GM19395 (cell line): ENCODE measurements around the gene PTPN1.

Experiments
- ATAC-seq: cut with Tn5 transposase; IDR thresholded peaks from one replicate; pipeline ENCODE4 v1.9.1; 2021; ENCODE audit warnings: mild to moderate bottlenecking, moderate library complexity; ENCODE audit not compliant: unreplicated experiment

PTPN1 gene

DNA sequence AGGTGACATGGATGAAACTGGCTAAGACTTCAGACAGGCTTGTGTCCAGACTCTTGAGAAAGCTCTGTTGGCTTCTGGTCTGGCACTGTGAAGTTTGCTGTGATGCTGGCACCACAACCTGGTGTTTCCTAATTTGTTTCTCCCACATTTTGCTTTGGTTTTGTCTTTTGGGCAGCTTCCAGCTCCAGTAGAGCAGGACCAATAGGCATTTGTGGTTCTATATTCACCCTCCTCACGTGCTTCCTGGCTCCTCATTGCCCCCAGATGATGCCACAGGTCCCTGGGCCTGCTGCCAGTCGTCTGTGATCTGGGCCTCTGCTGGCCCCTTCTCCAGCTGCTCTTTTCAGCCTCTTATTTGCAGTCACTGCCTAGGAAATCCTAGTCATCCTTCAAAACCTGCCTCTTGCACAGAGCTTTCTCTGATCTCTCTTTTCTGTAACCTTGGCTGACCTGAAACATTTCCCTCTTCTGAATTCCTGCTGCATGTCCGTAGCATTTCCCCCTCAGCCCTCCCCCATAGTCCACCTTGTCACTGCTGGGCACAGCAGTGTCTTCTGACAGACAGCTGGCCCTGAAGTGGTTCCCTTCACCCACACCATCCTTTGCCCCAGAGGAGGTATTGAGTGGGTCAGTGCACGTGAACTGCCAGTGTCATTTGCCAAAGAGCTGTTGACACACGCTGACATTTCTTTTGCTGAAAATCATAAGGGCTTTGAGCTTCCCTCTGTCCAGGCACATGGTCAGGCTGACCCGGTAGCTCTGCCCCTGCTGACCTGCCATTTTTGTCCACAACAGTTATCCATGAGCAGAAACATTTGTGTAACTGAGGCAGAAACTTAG is 63.0 kb downstream of the PTPN1 start:
- ATAC-seq: no peak

DNA sequence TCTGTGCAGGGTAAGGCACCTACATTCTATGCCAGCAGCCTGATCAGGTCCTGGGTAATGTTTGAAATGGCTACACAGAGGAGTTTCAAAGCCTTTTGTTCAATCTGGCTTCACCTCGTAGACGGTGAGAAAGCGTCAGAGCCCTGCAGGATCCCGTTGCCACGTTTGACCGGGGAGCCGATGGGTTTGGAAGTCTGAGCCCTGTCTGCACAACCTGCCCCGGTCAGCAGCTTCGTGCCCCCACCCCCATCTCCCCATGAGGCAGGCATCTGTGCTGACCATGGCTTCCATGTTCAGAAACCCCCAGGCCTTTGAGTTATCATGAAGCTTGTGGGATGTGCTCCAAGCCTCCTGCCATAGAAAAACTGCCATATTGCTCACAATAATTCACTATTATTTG is 63.9 kb downstream of the PTPN1 start:
- ATAC-seq: no peak

DNA sequence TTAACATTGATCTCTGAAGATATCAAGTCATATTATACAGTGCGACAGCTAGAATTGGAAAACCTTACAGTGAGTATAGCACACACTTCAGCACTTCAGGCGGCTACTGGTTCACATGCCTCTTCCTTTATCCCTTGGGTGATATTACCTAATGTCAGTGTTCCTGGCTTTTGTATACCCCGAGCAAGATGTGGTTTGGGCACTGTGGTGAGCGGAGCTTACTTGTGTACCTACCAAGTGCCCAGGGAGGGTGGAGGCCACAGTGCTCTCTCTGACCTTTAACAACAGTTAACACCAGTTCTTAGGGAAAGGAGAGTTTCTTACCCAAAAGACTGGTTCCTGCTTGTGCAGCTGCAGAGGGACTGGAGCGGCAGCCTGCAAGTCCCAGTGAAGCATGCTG is 64.4 kb downstream of the PTPN1 start:
- no peak for ATAC-seq

DNA sequence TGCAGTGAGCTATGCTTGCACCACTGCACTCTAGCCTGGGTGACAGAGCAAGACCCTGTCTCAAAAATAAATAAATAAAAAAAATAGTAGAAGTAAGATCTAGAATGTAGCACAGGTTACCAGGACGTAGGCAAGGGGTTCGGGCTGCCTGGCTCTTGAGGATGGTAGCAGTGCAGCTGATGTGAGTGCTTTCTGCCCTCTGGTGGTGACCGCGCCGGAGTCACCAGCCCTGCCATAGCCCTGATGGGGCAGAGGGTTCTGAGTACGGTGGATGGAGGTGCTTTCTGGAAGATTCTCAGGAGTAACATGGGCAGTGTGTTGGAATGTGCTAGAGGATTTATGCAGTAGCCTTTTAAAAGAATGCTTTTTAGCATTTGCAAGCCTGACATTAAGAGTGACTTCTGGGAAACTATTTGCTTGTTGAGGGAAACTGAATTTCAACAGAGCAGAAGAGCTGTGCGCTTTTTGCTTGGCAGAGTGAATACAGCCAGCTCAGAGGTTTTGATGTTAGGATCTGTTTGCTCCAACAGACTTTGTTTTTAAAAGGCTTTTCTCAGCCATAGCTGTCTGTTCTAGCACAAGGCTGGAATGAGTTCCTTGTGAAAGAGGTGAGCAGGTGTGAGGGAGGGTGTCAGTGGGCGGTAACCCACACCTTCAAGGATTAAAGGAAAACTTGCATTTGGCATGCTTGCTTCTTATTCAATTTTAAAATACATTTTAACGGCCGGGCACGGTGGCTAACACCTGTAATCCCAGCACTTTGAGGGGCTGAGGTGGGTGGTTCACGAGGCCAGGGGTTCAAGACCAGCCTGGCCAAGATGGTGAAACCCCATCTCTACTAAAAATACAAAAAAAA is 65.9 kb downstream of the PTPN1 start:
- no peak for ATAC-seq

DNA sequence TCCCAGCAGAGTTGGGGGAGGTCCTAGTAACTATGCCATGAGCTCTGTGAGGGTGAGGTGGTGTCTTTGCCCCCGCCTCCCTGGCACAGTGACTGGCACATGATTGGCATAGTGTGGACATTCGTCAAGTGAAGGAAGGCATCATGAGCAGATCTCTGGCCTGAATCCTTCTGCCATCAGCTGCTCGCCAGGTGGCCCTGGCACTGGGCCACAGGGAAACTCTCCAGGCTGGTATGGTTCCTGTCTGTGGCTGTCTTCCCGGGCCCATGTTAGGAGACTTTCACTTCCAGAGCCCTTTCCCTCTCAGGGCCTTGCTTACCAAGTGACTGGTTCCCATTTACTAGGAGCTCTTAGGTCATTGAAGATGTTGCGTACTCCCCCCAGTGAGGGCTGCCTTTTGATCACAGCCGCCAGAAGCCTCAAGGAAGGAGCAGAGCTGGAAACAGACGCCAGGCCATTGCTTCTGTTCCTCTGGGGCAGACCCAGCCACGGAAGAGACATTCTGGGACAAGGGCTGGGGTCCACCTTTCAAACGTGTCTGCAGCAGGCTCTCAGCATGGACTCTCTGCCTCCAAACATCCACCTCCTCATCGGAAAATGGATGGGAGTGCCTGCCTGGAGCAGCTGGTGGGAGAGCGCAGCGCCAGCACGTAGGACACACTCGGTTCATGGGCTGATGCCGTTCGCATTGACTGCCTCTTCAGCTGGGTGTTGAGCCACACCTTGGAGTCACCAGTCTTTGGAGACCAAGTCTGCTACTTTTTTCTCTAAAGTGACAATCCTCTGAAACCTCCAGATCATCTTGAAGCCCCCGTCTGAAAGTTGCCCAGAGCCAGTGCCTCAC is 67.2 kb downstream of the PTPN1 start:
- ATAC-seq: no peak

DNA sequence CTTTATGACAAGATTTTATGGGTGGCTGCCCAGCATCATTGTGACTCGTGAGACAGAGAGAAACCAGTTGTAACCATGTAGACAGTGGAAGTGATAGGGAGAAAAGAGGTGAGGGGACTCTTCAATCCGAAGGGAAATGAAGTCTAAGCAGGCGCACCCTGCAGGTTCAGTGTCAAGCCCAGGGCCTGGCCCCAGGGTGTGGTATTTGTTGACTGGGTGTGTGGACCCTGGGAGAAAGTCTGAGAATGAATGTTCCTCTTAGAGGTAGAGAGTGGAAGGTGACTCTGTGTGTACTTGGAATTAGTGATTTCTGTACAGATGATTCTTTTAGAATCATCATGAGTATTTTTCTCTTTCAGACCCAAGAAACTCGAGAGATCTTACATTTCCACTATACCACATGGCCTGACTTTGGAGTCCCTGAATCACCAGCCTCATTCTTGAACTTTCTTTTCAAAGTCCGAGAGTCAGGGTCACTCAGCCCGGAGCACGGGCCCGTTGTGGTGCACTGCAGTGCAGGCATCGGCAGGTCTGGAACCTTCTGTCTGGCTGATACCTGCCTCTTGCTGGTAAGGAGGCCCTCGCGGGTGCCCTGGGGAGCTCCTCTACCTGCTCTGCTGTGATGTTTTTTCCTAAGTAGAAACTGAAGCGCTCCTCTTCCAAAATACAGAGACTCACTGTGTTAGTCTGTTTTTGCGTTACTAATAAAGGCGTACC is 68.0 kb downstream of the PTPN1 start:
- no peak for ATAC-seq

DNA sequence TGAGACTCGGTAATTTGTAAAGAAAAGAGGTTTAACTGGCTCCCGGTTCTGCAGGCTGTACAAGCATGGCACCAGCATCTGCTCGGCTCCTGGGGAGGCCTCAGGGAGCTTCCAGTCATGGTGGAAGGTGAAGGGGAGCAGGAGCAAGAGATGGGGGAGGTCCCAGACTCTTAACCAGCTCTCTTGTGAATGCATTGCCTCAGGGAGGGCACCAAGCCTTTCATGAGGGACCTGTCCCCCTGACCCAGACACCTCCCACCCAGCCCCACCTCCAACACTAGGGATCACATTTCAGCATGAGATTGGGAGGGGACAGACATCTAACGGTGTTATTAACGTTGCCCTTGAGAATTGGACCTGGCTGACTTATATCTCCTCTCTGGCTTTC is 68.6 kb downstream of the PTPN1 start:
- ATAC-seq: no peak

DNA sequence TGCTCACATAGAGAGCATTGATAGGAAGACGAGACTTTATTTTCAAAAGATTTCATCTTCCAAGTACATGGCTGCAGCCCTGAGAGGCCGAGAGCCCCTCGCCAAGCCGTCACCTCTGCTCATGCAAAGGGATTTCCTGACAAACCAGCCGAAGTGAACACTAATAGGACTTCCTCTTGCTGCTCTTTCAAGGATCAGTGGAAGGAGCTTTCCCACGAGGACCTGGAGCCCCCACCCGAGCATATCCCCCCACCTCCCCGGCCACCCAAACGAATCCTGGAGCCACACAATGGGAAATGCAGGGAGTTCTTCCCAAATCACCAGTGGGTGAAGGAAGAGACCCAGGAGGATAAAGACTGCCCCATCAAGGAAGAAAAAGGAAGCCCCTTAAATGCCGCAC is 69.3 kb downstream of the PTPN1 start:
- no peak for ATAC-seq

DNA sequence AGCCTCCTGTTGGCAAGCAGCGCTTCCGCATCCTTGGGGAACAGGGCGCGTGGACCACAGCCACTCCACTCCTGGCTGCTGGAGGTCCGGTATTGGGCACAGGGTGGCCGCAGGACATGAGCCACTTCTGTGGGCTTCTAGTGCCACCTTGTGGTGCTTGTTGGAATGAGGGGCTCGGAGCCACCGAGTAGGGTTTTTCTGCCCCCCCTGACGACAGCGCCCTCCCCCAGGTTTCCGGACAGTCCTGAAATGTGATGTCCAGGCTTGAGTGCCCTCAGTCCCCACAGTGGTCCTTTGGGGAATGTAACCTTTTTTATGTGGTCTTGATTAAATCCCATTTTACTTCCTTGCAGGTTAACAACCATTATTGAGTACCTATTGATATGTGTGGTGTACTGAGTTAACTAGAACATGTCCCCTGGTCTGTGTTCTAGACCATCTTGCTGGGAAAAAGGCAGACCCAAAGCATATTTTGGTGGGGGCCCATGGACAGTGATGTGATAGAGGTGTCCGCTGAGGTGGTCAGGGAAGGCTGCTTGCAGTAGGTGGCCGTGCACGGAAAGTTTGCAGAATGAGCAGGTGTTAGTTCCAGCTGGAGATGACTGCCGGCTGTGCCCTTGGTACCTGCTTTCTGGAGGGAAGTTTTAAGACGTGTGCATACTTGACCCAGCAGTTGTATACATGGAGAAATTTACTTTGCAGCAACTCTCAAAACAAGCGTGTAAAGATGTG is 70.0 kb downstream of the PTPN1 start:
- no peak for ATAC-seq

DNA sequence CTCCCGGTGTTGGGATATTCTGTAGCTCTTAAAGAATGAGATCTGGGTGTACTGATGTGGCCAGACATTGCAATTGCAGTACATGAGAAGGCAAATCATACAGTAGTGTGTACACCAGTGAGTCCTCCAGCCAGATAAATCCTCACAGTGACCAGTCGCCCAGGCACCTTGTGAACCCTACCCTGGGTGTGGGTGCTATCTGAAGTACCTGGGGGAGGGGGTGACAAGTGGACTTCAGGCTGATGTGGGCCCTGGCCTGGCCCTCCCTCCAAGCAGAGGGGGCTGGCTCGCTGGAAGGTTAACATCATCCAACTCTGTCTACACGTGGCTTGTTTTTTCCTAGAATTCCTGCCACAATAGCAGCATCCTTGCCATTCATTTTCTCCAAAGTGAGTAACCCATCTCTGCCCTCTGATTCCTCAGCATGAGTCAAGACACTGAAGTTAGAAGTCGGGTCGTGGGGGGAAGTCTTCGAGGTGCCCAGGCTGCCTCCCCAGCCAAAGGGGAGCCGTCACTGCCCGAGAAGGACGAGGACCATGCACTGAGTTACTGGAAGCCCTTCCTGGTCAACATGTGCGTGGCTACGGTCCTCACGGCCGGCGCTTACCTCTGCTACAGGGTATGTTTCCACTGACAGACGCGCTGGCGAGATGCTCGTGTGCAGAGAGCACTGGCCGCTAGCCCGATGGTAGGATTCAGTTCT is 70.8 kb downstream of the PTPN1 start:
- ATAC-seq: no peak

DNA sequence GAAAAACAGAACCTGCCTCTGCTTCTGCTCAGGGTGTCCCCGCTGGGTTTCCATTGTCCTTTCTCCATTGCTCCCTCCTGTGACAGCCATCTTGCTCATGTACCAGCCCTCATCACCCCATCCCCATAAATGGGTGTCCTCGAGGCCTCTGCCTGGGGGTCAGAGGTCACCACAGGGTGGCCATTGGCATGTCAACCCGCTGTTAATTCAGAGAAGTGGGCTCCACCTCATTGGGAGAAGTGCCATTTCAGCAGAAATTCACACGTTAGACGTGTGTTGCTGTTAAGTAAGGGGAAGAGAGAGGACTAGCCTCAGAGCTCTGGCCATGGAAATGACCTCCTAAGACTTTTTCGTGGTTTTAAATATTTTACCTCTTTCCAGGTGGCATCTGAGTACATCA is 71.9 kb downstream of the PTPN1 start:
- ATAC-seq: no peak

DNA sequence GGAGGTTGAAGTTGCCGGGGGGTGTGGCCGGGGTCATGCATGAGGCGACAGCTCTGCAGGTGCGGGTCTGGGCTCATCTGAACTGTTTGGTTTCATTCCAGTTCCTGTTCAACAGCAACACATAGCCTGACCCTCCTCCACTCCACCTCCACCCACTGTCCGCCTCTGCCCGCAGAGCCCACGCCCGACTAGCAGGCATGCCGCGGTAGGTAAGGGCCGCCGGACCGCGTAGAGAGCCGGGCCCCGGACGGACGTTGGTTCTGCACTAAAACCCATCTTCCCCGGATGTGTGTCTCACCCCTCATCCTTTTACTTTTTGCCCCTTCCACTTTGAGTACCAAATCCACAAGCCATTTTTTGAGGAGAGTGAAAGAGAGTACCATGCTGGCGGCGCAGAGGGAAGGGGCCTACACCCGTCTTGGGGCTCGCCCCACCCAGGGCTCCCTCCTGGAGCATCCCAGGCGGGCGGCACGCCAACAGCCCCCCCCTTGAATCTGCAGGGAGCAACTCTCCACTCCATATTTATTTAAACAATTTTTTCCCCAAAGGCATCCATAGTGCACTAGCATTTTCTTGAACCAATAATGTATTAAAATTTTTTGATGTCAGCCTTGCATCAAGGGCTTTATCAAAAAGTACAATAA is 72.5 kb downstream of the PTPN1 start:
- ATAC-seq: no peak

DNA sequence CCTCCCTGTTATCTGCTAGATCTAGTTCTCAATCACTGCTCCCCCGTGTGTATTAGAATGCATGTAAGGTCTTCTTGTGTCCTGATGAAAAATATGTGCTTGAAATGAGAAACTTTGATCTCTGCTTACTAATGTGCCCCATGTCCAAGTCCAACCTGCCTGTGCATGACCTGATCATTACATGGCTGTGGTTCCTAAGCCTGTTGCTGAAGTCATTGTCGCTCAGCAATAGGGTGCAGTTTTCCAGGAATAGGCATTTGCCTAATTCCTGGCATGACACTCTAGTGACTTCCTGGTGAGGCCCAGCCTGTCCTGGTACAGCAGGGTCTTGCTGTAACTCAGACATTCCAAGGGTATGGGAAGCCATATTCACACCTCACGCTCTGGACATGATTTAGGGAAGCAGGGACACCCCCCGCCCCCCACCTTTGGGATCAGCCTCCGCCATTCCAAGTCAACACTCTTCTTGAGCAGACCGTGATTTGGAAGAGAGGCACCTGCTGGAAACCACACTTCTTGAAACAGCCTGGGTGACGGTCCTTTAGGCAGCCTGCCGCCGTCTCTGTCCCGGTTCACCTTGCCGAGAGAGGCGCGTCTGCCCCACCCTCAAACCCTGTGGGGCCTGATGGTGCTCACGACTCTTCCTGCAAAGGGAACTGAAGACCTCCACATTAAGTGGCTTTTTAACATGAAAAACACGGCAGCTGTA is 73.4 kb downstream of the PTPN1 start:
- ATAC-seq: no peak

DNA sequence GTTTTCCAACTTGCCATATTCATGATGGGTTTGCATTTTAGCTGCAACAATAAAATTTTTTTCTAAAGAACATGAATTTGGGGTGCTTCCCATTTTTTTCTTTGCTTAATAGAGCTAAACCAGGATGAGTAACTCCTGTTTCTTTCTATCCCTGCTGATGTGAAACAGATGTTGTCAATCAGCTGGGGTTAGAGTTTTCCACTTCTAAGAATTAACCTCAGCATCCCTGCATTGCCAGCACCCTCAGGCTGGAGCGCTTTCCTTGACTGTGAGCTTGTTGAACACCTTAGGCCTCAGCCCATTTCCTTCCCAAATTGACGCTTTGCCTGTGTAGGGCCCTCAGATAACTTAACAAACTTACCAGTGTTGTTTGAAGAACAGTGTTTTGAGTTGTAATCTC is 74.5 kb downstream of the PTPN1 start:
- no peak for ATAC-seq

DNA sequence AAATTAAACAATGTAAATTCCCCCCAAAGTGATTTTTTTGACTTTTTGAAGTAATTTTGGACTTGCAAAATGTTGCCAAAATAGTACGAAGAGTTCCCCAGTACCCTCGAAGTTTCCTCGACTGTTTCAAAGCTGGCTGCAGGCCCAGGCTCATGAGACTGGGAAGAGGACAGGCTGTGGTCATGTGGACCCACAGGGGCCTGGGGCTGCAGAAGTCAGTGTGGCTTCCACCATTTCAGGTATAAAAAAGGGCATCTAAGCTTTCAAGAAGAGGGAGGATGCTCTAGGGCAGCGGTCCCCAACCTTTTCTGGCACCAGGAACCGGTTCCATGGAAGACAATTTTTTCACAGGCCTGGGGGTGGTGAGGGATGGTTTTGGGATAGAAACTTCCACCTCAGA is 75.0 kb downstream of the PTPN1 start:
- ATAC-seq: no peak

DNA sequence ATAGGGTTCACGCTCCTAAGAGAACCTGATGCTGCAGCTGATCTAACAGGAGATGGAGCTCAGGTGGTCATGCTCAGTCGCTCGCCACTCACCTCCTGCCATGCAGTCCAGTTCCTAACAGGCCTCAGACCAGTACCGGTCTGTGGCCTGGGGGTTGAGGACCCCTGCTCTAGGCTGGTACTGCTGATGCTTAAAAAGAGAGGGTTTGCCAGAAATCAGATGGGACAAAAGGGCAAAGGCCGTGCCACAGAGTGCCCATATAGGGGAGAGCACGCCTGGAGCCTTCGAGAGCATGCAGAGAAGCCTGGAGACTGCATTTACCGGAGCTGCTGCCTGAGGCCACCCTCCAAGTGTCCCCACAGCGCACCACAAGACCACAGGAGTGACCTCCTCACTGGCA is 75.5 kb downstream of the PTPN1 start:
- no peak for ATAC-seq

DNA sequence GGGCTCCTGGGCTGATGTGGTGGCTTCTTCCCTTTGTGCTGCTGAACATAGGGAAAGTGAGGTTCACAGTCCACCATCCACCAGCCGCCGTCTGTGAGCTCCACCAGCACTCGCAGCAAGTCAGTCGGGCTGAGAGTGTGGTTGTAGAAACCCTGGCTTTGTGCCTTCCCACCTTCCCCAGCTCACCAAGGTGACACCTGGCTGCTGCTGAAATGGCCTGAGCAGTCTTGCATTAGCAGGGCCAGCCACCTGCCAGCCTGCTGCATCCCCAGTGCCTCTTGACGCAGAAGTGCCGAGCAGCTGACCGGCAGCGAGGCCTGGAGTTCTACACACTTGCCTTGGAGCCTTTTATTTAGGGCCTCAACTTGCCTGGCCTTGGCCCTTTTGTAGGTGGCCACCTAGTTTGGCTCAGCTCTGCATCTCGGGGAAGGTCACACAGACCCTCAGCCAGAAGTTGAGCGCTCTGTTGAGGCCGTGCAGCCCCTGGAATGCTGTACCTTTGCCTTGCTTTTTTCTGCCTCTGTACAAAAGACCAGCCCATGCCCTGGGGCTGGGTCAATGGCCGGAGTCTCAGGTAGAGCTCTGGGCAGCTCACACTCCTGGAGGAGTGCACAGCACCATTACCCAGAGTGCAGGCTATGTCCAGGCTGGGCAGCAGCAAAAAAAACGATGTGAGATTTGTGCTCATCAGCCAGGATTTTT is 76.5 kb downstream of the PTPN1 start:
- ATAC-seq: no peak
